T-helper 17 cell (primary cell): Measurements from ENCODE around the gene PLXNA2. TPM values are rescaled to one million over a fixed set of nuclear protein-coding genes. Genes with fewer than 3 reads are reported as not detected.

Experiments used
- ATAC-seq: fragments of 150-1000 bp; cut with Tn5 transposase; 2 replicates; pipeline ENCODE4 v1.10.0; 2021; ENCODE audit warnings: mild to moderate bottlenecking, moderate library complexity
- DNase-seq, 3 donors: peaks; one replicate each; pipeline versions ENCODE4 v3.0.0 to v3.0.0-alpha.2; 2020 to 2021
- H3K9me3 ChIP-seq: one replicate; pipeline ENCODE4 v1.7.0; 2013; ENCODE audit warnings: low read length, mild to moderate bottlenecking; ENCODE audit not compliant: control insufficient read depth, poor library complexity, severe bottlenecking
- H3K27ac Mint-ChIP-seq: one replicate; pipeline ENCODE4 v1.8.0; 2022; ENCODE audit warnings: mild to moderate bottlenecking, moderate library complexity, mixed read lengths
- H3K27me3 Mint-ChIP-seq: one replicate; pipeline ENCODE4 v1.8.0; 2022; ENCODE audit warnings: mixed read lengths
- H3K36me3 Mint-ChIP-seq: one replicate; pipeline ENCODE4 v1.8.0; 2022; ENCODE audit warnings: low read depth, mixed read lengths
- H3K4me1 Mint-ChIP-seq: one replicate; pipeline ENCODE4 v1.8.0; 2022; ENCODE audit warnings: mild to moderate bottlenecking, mixed read lengths
- H3K4me3 Mint-ChIP-seq: one replicate; pipeline ENCODE4 v1.8.0; 2022; ENCODE audit warnings: mild to moderate bottlenecking, moderate library complexity, mixed read lengths
- total RNA-seq, 4 donors: library from RNA in 2 of 4; stranded (reverse) in 2 of 4; gene quantifications; one replicate each; pipeline ENCODE4 v1.2.3 and lab custom pipeline; 2022 to 2026

PLXNA2 gene
- total RNA-seq, 2 donors from 2014 or later, result 1.0 to 2.2 TPM

- Mint-ChIP-seq H3K4me1 (peaks cover 3% of the 10 kb centered on the region), H3K4me3 (no peak overlapping the region), H3K27ac (no peak overlapping the region), H3K36me3 (no peaks in the 10 kb centered on the region), H3K27me3 (peaks cover 17% of the 10 kb centered on the region)
- ATAC-seq (no peak), DNase-seq (no peak)
- H3K9me3 ChIP-seq, result no peaks in the 10 kb centered on the region
Measured at GRCh38 chr1:208024406-208024805, 219.8 kb downstream of the PLXNA2 start.

DNA sequence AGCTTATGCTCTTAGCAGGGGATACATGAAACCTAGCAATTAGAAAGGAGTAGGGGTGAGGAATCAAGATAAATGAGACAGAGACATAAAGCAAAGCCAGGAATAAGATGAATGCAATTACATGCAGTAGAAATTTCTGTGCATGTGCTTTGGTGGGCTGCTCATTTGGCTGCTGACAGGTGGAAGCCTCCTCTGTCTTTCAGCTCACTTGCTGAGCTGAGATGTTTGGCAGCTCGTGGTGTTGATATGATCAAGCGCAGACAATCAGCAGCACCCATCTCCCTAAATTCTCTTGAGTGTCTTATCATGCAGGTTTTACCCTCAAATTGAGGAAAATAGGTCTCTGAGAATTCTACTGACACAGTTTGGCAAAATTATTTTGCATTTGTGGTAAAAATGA, 224.9 kb downstream of the PLXNA2 start:
- DNase-seq (no peak), ATAC-seq (no peak)
- H3K4me3 Mint-ChIP-seq, result no peak overlapping the region
- H3K9me3 ChIP-seq, result no peaks in the 10 kb centered on the region
- H3K36me3 Mint-ChIP-seq, result peaks cover 3% of the 10 kb centered on the region
- H3K4me1 Mint-ChIP-seq, result peaks cover 3% of the 10 kb centered on the region
- peaks cover 43% of the 10 kb centered on the region for H3K27me3 Mint-ChIP-seq
- H3K27ac Mint-ChIP-seq, result no peak overlapping the region

- H3K9me3 ChIP-seq, result no peaks in the 10 kb centered on the region
- Mint-ChIP-seq H3K27me3 (peaks cover 43% of the 10 kb centered on the region), H3K4me3 (no peak overlapping the region), H3K4me1 (no peaks in the 10 kb centered on the region), H3K36me3 (peaks cover 3% of the 10 kb centered on the region), H3K27ac (no peak overlapping the region)
- no peak for DNase-seq
- ATAC-seq, result no peak
Measured at GRCh38 chr1:208015255-208015654, 228.9 kb downstream of the PLXNA2 start.

- no peak overlapping the region for H3K4me3 Mint-ChIP-seq
- H3K36me3 Mint-ChIP-seq, result peaks cover 2% of the 10 kb centered on the region
- H3K27me3 Mint-ChIP-seq, result peaks cover 38% of the 10 kb centered on the region
- DNase-seq (no peak), ATAC-seq (no peak)
- H3K27ac Mint-ChIP-seq, result no peak overlapping the region
- no peaks in the 10 kb centered on the region for H3K9me3 ChIP-seq
- peaks cover 3% of the 10 kb centered on the region for H3K4me1 Mint-ChIP-seq
Measured at GRCh38 chr1:208013210-208013609, 231.0 kb downstream of the PLXNA2 start.

DNA sequence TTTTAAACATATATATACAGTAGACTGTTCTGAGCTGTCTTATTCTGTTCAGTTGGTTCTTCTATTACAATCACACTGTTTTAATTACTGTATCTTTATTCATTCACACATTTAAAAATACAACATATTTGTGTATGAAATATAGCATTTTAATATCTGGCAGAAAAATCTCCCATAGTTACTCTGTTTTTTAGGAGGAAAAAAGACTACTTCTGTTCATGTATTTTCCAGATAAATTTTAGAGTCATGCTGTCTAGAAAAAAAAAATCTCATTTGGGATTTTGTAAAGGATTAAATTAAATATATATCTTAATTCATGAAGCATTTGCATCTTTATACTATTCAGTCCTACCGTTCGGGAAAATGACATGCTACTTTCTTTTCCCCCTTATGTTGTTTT, 231.5 kb downstream of the PLXNA2 start:
- Mint-ChIP-seq H3K36me3 (no peaks in the 10 kb centered on the region), H3K4me1 (peaks cover 3% of the 10 kb centered on the region), H3K27ac (no peak overlapping the region), H3K27me3 (peaks cover 36% of the 10 kb centered on the region), H3K4me3 (no peak overlapping the region)
- ATAC-seq (no peak), DNase-seq (no peak)
- no peaks in the 10 kb centered on the region for H3K9me3 ChIP-seq

DNA sequence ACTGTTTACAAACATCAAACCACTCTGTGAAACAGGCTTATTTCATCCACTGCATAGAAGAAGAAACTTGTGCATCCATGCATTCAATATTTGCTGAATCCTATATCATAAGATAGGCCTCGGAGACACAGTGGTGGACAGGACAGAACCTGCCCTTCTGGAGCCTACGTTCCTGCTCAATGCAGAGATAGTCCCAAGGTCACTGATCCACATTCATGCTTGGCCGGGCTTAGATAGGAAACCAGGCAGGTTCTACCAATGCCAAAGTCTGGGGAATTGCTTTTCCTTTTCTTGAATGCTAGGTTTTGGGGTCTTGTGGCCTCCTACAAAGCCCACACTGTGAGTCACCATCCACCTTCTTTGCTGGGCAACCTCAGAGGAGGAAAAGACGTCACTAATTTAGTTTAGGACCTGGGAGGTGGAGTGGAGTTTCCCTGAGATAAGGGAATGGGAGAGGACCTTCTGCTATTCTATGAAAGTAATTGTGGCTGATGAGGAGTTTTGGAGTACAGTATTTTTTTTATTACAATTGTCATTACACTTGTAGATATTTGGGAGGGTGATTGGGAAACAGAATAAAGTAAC, 233.6 kb downstream of the PLXNA2 start:
- H3K36me3 Mint-ChIP-seq, result no peaks in the 10 kb centered on the region
- DNase-seq, result no peak
- peaks cover 3% of the 10 kb centered on the region for H3K4me1 Mint-ChIP-seq
- no peaks in the 10 kb centered on the region for H3K9me3 ChIP-seq
- no peak overlapping the region for H3K27ac Mint-ChIP-seq
- peaks cover 24% of the 10 kb centered on the region for H3K27me3 Mint-ChIP-seq
- no peak overlapping the region for H3K4me3 Mint-ChIP-seq
- ATAC-seq, result no peak

DNA sequence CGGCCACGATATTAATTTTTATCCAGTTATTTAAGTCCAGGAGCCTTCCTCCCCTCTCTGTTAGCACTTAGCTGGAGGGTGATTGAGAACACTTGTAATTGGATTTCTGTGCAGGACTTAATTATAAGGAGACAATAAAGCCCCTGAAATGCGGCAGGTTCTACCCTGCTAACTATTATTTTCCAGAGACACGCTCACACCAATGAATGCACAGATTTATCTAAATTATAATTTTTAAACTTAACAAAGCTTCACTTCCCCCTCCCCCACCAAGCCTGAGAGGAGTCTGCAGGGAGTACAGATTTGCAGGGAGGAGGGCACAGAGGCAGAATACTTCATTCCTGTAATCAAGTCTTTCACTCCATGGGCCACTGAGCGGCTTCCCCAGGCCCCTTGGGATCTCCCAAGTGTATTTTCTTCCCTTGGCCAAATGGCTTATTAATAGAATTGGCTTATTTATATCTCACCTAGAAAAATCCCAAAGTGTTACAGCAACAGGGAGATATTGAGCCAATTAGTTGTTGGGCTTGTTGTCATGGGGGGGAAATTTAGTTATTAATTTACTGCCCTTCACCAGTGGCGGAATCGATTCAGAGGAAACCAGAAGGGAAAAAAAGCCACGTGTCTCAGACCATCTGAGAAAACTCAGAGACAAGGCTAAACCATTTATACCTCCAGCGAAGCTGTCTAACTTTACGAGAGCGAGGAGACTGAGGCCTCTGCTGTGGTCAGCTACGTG, 234.3 kb downstream of the PLXNA2 start:
- ATAC-seq (no peak), DNase-seq (no peak)
- peaks cover 18% of the 10 kb centered on the region for H3K27me3 Mint-ChIP-seq
- peaks cover 3% of the 10 kb centered on the region for H3K4me1 Mint-ChIP-seq
- no peak overlapping the region for H3K27ac Mint-ChIP-seq
- H3K9me3 ChIP-seq, result no peaks in the 10 kb centered on the region
- no peaks in the 10 kb centered on the region for H3K36me3 Mint-ChIP-seq
- H3K4me3 Mint-ChIP-seq, result no peak overlapping the region

- no peaks in the 10 kb centered on the region for H3K36me3 Mint-ChIP-seq
- no peak for ATAC-seq
- H3K27me3 Mint-ChIP-seq, result peaks cover 18% of the 10 kb centered on the region
- no peak overlapping the region for H3K27ac Mint-ChIP-seq
- no peak for DNase-seq
- H3K4me1 Mint-ChIP-seq, result peaks cover 3% of the 10 kb centered on the region
- no peaks in the 10 kb centered on the region for H3K9me3 ChIP-seq
- H3K4me3 Mint-ChIP-seq, result no peak overlapping the region
Measured at GRCh38 chr1:208009303-208009702, 234.9 kb downstream of the PLXNA2 start.

DNA sequence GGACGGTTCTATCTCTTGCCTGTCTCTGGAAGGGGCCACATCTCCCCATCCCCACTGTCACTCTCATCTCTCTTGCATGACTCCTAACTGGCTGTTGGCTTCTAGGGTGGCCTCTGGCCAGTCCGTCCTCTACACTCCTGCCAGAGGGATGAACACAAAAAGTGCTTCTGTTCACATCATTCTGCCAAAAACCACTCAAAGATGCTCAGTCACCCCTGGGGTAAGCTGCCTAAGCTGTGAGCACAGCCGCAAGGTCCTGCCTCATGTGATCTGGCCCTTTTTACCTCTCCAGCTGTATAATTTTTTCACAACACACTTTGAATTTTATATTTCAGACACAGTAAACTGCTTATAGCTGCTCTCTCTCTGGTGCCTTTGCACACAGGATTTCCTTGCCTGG, 235.7 kb downstream of the PLXNA2 start:
- no peaks in the 10 kb centered on the region for H3K36me3 Mint-ChIP-seq
- no peak for ATAC-seq
- no peak overlapping the region for H3K4me3 Mint-ChIP-seq
- H3K4me1 Mint-ChIP-seq, result peaks cover 3% of the 10 kb centered on the region
- DNase-seq, result no peak
- H3K9me3 ChIP-seq, result no peaks in the 10 kb centered on the region
- H3K27ac Mint-ChIP-seq, result no peak overlapping the region
- H3K27me3 Mint-ChIP-seq, result peaks cover 23% of the 10 kb centered on the region

DNA sequence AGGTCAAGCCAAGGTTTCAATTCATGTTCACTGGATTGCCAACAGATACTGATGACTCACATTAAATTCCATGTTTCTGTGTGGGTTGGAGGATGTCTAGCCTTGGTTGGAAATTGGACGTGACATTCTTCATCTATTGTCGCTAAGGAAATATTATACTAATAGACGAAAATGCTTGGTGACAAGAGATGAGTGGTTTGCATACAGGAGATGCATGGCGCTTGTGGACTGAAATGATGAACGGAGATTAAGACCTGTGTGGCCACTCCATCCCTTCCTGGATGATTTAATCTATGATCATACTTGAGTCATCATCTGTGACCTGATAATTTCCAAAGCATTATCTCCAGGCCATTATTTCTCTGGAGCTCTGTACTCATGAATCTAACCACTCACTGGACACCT, 236.2 kb downstream of the PLXNA2 start:
- no peaks in the 10 kb centered on the region for H3K9me3 ChIP-seq
- ATAC-seq (no peak), DNase-seq (no peak)
- H3K4me3 Mint-ChIP-seq, result no peak overlapping the region
- H3K4me1 Mint-ChIP-seq, result peaks cover 3% of the 10 kb centered on the region
- H3K27me3 Mint-ChIP-seq, result peaks cover 29% of the 10 kb centered on the region
- H3K27ac Mint-ChIP-seq, result no peak overlapping the region
- H3K36me3 Mint-ChIP-seq, result no peaks in the 10 kb centered on the region

DNA sequence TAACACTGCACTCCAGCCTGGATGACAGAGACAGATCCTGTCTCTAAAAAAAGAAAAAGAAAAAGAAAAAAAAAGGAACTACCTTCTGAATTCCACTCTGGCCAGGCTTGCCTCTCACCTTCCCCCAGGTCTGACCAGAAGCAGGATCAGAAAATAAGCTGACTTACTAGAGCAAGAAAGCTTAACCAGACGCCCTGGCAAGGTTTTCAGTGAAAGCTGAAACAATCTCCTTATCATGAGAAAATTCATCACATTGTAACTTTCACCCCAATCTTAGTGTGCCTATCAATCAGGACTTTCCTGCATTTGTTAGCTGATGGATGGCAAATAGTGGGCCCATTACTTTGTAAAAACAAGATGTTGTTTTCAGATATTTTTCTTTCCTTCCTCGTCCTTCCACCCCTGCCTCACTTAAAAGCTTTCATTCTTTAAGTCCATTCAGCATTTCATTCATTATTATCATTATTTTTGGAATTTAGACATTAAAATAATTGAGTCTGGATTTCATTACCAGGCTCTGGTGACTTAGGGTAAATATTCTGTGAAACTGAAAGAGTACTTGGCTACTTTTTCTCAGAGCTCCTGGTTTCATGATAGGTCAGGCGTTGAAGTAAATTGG, 236.8 kb downstream of the PLXNA2 start:
- H3K9me3 ChIP-seq, result no peaks in the 10 kb centered on the region
- DNase-seq (no peak), ATAC-seq (no peak)
- Mint-ChIP-seq H3K27me3 (peaks cover 34% of the 10 kb centered on the region), H3K4me3 (no peak overlapping the region), H3K27ac (no peak overlapping the region), H3K36me3 (no peaks in the 10 kb centered on the region), H3K4me1 (peaks cover 3% of the 10 kb centered on the region)

DNA sequence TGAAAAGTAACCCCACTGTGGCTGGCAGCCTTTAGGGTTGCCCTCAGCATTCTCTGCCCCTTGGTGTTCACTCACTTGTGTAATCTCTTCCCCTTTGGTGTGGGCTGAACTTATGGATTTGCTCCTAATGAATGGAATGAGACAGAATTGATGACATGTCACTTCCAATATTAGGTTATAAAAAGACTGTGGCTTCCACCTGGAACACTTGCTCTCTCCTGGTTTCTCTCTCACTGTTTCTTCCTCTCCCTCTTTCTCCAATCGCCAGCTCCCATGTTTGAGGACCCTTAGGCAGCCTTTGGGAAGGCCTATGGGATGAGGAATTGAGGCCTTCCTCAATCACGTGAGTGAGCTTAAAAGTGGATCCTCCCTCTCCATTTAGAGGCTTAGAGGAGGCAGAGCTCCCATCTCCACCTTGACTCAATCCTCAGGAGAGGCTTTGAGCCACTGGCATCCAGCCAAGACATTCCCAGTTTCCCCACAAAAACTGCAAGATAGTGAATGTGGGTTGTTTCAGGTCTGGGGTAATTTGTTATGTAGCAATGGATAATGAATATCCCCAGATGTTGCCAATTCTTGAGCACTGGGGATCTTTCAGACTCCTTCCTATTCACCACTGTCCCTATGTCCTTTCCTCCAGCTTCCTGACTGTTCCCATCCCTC, 237.8 kb downstream of the PLXNA2 start:
- ATAC-seq (no peak), DNase-seq (no peak)
- no peaks in the 10 kb centered on the region for H3K36me3 Mint-ChIP-seq
- H3K4me1 Mint-ChIP-seq, result peaks cover 3% of the 10 kb centered on the region
- no peaks in the 10 kb centered on the region for H3K9me3 ChIP-seq
- no peak overlapping the region for H3K4me3 Mint-ChIP-seq
- peaks cover 39% of the 10 kb centered on the region for H3K27me3 Mint-ChIP-seq
- H3K27ac Mint-ChIP-seq, result no peak overlapping the region

DNA sequence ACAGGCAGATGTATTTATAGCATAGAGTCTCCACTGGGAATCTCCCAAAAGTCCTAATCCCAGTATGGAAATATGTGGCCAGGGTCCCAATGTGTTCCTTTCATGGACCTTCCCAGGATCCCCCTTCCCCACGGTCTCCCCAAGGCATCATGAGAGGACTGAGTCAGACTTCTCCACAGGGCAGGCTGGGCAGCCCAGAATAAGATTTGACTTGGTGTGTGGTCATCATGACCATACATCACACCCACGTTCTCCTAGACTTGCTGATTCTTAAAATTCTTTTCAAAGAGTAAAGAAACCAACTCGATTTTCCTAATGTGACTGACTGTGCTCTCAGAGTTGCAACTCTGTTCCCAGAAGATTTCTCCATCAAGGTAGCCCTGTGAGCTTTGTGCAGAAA, 239.3 kb downstream of the PLXNA2 start:
- Mint-ChIP-seq H3K4me1 (peaks cover 5% of the 10 kb centered on the region), H3K27me3 (peaks cover 39% of the 10 kb centered on the region), H3K36me3 (no peaks in the 10 kb centered on the region), H3K27ac (no peak overlapping the region), H3K4me3 (no peak overlapping the region)
- H3K9me3 ChIP-seq, result no peaks in the 10 kb centered on the region
- DNase-seq, result no peak
- ATAC-seq, result no peak
